Activated CD4-positive, alpha-beta T cell treated with anti-CD3 and anti-CD28 coated beads, Interleukin-2, amount 50 U/mL, for 24 hours (primary cell): ENCODE data around the gene HIPK2.

Source experiments
- DNase-seq, 2 donors: peaks; one replicate each; pipeline ENCODE4 v3.0.0-alpha.2; 2020; ENCODE audit warnings: low read depth in 1 of 2, low spot score in 1 of 2

HIPK2 gene

GRCh38 chr7:139515266-139515665 is 262.5 kb downstream of the HIPK2 start:
- DNase-seq: no peak
